ENCODE measurements around the gene SLC24A4. TPM values are rescaled to one million over a fixed set of nuclear protein-coding genes. Genes with fewer than 3 reads are reported as not detected.

Gene SLC24A4
- total and polyA plus RNA-seq, 12 donors, result 0.08 to 0.74 (median 0.24) TPM

GRCh38 chr14:92520102-92521057 lies 197.4 kb downstream of the SLC24A4 start:
- Histone ChIP-seq H3K9me3 (no peaks in the 10 kb centered on the region), H3K4me1 (peaks cover 0 to 76% (median 23%) of the 10 kb centered on the region in 9 donors), H3K36me3 (no peaks in the 10 kb centered on the region), H3K27me3 (no peaks in the 10 kb centered on the region), H3K4me3 (no peak overlapping the region), H3K27ac (peak overlapping the region in 1 of 10 donors; percentile 81)
- 81 to 88% methylated on average over 17 of the region's 17 CpGs for WGBS, 2 donors
- DNase-seq (no peak), ATAC-seq (peak in 1 of 8 donors; percentile 27)
- intact Hi-C loops (cut with DNase I), result no loop called here
- no peak for TF ChIP-seq CTCF (IDR thresholded peaks at IDR 0.05)

GRCh38 chr14:92521058-92521415 lies 198.1 kb downstream of the SLC24A4 start:
- no peak overlapping the region for H3K4me3 ChIP-seq
- WGBS, 2 donors, result 90 to 96% methylated on average over 2 of the region's 2 CpGs
- TF ChIP-seq CTCF (IDR thresholded peaks at IDR 0.05), result no peak
- ATAC-seq (no peak), DNase-seq (no peak)
- H3K9me3 ChIP-seq, result no peaks in the 10 kb centered on the region
- no peaks in the 10 kb centered on the region for H3K36me3 ChIP-seq
- H3K27me3 ChIP-seq, result no peaks in the 10 kb centered on the region
- no peak overlapping the region for H3K27ac ChIP-seq
- H3K4me1 ChIP-seq, result peaks cover 0 to 74% (median 17%) of the 10 kb centered on the region in 9 donors
- intact Hi-C loops (cut with DNase I), result no loop called here

- intact Hi-C loops (cut with DNase I), result no loop called here
- Histone ChIP-seq H3K4me3 (no peak overlapping the region), H3K27ac (no peak overlapping the region), H3K9me3 (no peaks in the 10 kb centered on the region), H3K27me3 (no peaks in the 10 kb centered on the region), H3K36me3 (no peaks in the 10 kb centered on the region), H3K4me1 (peaks cover 0 to 49% (median 6%) of the 10 kb centered on the region in 9 donors)
- no peak for TF ChIP-seq CTCF (IDR thresholded peaks at IDR 0.05)
- WGBS, 2 donors, result 89 to 92% methylated on average over 6 of the region's 6 CpGs
- ATAC-seq, result no peak
- DNase-seq, result no peak
Observed at GRCh38 chr14:92523752-92524151, 200.8 kb downstream of the SLC24A4 start.

- Histone ChIP-seq H3K27me3 (no peaks in the 10 kb centered on the region), H3K4me1 (peaks cover 0 to 47% (median 0%) of the 10 kb centered on the region in 9 donors), H3K27ac (peak overlapping the region in 1 of 10 donors; percentile 61), H3K36me3 (no peaks in the 10 kb centered on the region), H3K4me3 (no peak overlapping the region), H3K9me3 (no peaks in the 10 kb centered on the region)
- DNase-seq (no peak), ATAC-seq (peak in 1 of 8 donors; percentile 17)
- no peak for TF ChIP-seq CTCF (IDR thresholded peaks at IDR 0.05)
- whole genome bisulfite sequencing, 2 donors, result 83 to 84% methylated on average over 10 of the region's 10 CpGs
- intact Hi-C loops (cut with DNase I), result no loop called here
Observed at GRCh38 chr14:92524602-92525185, 201.7 kb downstream of the SLC24A4 start.

Measured in heart right ventricle (tissue), 16 donors.